DMS 273 (cell line): ENCODE data around the gene BSPH1.
"Not testable (repeated sequence)": the region's sequence is repeated elsewhere in the genome, so short reads cannot be mapped to it uniquely, and the experiment has no call there.

ENCODE experiments used
- DNase-seq: peaks from one replicate; lab custom pipeline; 2025; ENCODE audit not compliant: unreplicated experiment; lab: John Stamatoyannopoulos, UW

Gene BSPH1

GRCh38 chr19:47928581-47928980 lies 63.4 kb downstream of the BSPH1 start:
- DNase-seq: not testable (repeated sequence)

GRCh38 chr19:47920107-47920506 lies 71.9 kb downstream of the BSPH1 start:
- DNase-seq: not testable (repeated sequence)
